Muscle layer of colon (tissue), 2 donors: ENCODE data around the gene SLC2A11.

ENCODE experiments used
- H3K27ac ChIP-seq: one replicate; pipeline ENCODE4 v1.7.0; 2013; ENCODE audit warnings: low read depth, mild to moderate bottlenecking, low read length, moderate library complexity
- H3K27me3 ChIP-seq, 2 donors: one replicate each; pipeline ENCODE4 v1.7.0; 2013; ENCODE audit warnings: low read length in 2 of 2, mild to moderate bottlenecking in 2 of 2; ENCODE audit not compliant: insufficient read depth in 2 of 2, control insufficient read depth in 1 of 2
- H3K36me3 ChIP-seq: one replicate; pipeline ENCODE4 v1.7.0; 2013; ENCODE audit warnings: mild to moderate bottlenecking, low read length; ENCODE audit not compliant: insufficient read depth
- H3K4me1 ChIP-seq: one replicate; pipeline ENCODE4 v1.7.0; 2013; ENCODE audit warnings: mild to moderate bottlenecking, low read length; ENCODE audit not compliant: insufficient read depth
- H3K4me3 ChIP-seq, 2 donors: one replicate each; pipeline ENCODE4 v1.7.0; 2013; ENCODE audit warnings: low read length in 2 of 2, low read depth in 1 of 2, mild to moderate bottlenecking in 1 of 2, moderate library complexity in 1 of 2
- H3K9ac ChIP-seq: one replicate; pipeline ENCODE4 v1.7.0; 2013; ENCODE audit warnings: low read length
- H3K9me3 ChIP-seq: one replicate; pipeline ENCODE4 v1.7.0; 2013; ENCODE audit warnings: mild to moderate bottlenecking, low read length
- donor health status: abdominal sarcoma.
- donor health status: Adenocarcinoma of cecum.

SLC2A11 gene

GRCh38 chr22:23883658-23884057 lies 26.0 kb downstream of the SLC2A11 start:
- H3K27ac ChIP-seq, result no peak overlapping the region
- H3K36me3 ChIP-seq, result no peaks in the 10 kb centered on the region
- no peak overlapping the region for H3K9ac ChIP-seq
- H3K9me3 ChIP-seq, result no peaks in the 10 kb centered on the region
- H3K4me1 ChIP-seq, result peaks cover 3% of the 10 kb centered on the region
- no peak overlapping the region for H3K4me3 ChIP-seq
- no peaks in the 10 kb centered on the region for H3K27me3 ChIP-seq

GRCh38 chr22:23884140-23884539 lies 26.5 kb downstream of the SLC2A11 start:
- Histone ChIP-seq H3K4me1 (peaks cover 3% of the 10 kb centered on the region), H3K9me3 (no peaks in the 10 kb centered on the region), H3K27ac (no peak overlapping the region), H3K27me3 (no peaks in the 10 kb centered on the region), H3K36me3 (no peaks in the 10 kb centered on the region), H3K9ac (no peak overlapping the region), H3K4me3 (no peak overlapping the region)

DNA sequence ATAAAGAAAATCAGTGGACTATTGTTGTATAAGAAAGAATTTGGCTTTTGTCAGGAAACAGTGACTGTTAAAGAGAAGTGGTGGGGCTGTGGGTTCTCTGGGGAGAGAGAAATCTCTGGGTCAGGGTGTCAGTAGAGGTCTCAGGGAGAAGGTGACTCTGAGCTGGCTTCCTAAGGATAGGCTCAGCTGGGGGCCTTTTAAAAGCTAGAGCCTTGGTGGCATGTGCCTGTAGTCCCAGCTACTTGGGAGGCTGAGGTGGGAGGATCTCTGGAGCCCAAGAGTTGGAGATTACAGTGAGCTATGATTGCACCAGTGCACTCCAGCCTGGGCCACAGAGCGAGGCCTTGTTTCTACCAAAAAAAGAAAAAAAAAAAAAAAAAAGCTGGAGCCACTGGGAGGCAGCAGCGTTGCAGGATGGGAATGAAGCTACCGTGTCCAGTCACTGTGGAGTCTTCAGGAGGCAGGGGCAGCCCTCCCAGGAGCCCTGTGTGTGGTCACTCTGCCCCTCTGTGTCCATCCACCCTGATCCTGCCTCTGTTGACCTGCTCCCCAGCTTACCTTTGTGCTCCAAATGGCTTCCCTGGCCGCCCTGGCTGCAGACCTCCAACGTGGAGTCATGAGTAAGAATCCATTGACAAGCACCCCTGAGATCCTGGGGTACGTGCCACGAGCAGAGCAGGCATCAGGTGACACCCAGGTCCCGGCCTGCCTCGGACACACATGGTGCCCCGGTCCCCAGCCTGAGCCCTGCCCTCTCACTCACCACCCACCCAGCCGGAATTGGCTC lies 31.1 kb downstream of the SLC2A11 start:
- Histone ChIP-seq H3K4me1 (peaks cover 12% of the 10 kb centered on the region), H3K9ac (no peak overlapping the region), H3K36me3 (no peaks in the 10 kb centered on the region), H3K27ac (no peak overlapping the region), H3K4me3 (no peak overlapping the region), H3K9me3 (no peaks in the 10 kb centered on the region), H3K27me3 (no peaks in the 10 kb centered on the region)

DNA sequence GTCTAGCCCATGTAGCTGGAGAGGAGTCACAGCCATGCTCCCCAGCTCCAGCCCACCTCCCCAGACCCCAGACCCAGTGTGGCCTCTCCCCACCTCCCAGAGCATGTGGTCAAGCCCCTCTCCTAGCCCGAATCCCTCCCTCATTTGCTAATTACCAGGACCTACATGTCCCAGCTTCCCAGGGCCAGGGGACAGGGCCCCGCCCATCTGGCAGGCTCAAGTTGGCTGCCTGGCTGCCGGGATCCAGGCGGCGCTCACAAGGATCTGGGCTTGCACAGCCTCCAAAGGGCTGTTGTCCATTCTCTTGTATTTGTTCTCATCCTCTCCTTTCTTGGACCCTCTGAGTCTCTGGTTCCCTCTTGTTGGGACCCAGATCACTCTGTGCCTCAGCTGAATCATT lies 31.9 kb downstream of the SLC2A11 start:
- Histone ChIP-seq H3K9me3 (no peaks in the 10 kb centered on the region), H3K9ac (no peak overlapping the region), H3K4me1 (peaks cover 12% of the 10 kb centered on the region), H3K4me3 (no peak overlapping the region), H3K27ac (no peak overlapping the region), H3K36me3 (no peaks in the 10 kb centered on the region), H3K27me3 (no peaks in the 10 kb centered on the region)

GRCh38 chr22:23891726-23892125 lies 34.1 kb downstream of the SLC2A11 start:
- Histone ChIP-seq H3K9ac (no peak overlapping the region), H3K27ac (no peak overlapping the region), H3K36me3 (peaks cover 2% of the 10 kb centered on the region), H3K9me3 (no peaks in the 10 kb centered on the region), H3K4me1 (peaks cover 24% of the 10 kb centered on the region), H3K4me3 (no peak overlapping the region), H3K27me3 (no peaks in the 10 kb centered on the region)

DNA sequence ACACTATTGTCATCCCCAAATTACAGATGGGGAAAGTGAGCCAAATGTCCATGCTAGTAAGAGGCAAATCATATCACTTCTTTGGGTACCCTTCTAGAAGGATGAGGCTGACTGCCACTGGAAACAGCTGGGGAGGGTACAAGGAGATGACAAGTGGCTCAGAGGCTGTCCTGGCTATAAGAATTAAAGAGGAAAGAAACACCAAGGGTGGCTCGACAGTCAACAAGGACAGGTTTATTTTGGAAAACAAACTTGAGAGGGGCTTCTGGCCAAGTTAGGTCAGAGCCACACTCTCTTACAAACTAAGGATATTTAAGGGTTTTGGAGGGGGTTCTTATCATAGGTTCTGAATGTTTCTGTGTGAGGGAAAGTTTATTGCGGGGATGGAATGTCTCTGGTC lies 34.5 kb downstream of the SLC2A11 start:
- Histone ChIP-seq H3K4me3 (no peak overlapping the region), H3K36me3 (peaks cover 6% of the 10 kb centered on the region), H3K27me3 (no peaks in the 10 kb centered on the region), H3K27ac (no peak overlapping the region), H3K4me1 (peaks cover 24% of the 10 kb centered on the region), H3K9me3 (no peaks in the 10 kb centered on the region), H3K9ac (no peak overlapping the region)

GRCh38 chr22:23892706-23893105 lies 35.0 kb downstream of the SLC2A11 start:
- H3K27ac ChIP-seq, result no peak overlapping the region
- H3K9ac ChIP-seq, result no peak overlapping the region
- peaks cover 7% of the 10 kb centered on the region for H3K36me3 ChIP-seq
- no peak overlapping the region for H3K4me3 ChIP-seq
- no peaks in the 10 kb centered on the region for H3K9me3 ChIP-seq
- peaks cover 24% of the 10 kb centered on the region for H3K4me1 ChIP-seq
- no peaks in the 10 kb centered on the region for H3K27me3 ChIP-seq

- Histone ChIP-seq H3K4me1 (peaks cover 24% of the 10 kb centered on the region), H3K9ac (peak overlapping the region; percentile 35), H3K4me3 (peak overlapping the region; percentile 77 to 81), H3K9me3 (no peaks in the 10 kb centered on the region), H3K27ac (peak overlapping the region; percentile 90), H3K27me3 (no peaks in the 10 kb centered on the region), H3K36me3 (peaks cover 7% of the 10 kb centered on the region)
Observed at GRCh38 chr22:23893121-23893944, 35.7 kb downstream of the SLC2A11 start.

GRCh38 chr22:23893945-23894709 lies 36.5 kb downstream of the SLC2A11 start, which contains the start of gene MIF:
MIF (plus strand) TSS chr22:23894383; CDS start chr22:23894475, 92 bp downstream.
- H3K9me3 ChIP-seq, result no peaks in the 10 kb centered on the region
- peak within 1 kb of the TSS; percentile 63 for H3K9ac ChIP-seq
- peaks cover 21% of the 10 kb centered on the region for H3K4me1 ChIP-seq
- peaks cover 7% of the 10 kb centered on the region for H3K36me3 ChIP-seq
- peak within 1 kb of the TSS; percentile 77 to 81 for H3K4me3 ChIP-seq
- H3K27me3 ChIP-seq, result no peaks in the 10 kb centered on the region
- H3K27ac ChIP-seq, result peak within 1 kb of the TSS; percentile 90

GRCh38 chr22:23894710-23895598 lies 37.3 kb downstream of the SLC2A11 start:
- Histone ChIP-seq H3K4me1 (peaks cover 15% of the 10 kb centered on the region), H3K9me3 (no peaks in the 10 kb centered on the region), H3K4me3 (peak overlapping the region; percentile 77 to 81), H3K27me3 (no peaks in the 10 kb centered on the region), H3K27ac (peak overlapping the region; percentile 90), H3K36me3 (peaks cover 7% of the 10 kb centered on the region), H3K9ac (peak overlapping the region; percentile 63)
